GM12892 (cell line): ENCODE measurements around the gene WDR18.

ENCODE experiments used
- POLR2AphosphoS5 ChIP-seq: IDR thresholded peaks from 2 replicates; pipeline ENCODE4 v1.6.1; 2011; ENCODE audit warnings: low read depth, low read length, control low read depth
- TAF1 ChIP-seq: IDR thresholded peaks from 2 replicates; pipeline ENCODE4 v1.6.1; 2011; ENCODE audit warnings: low read depth, mild to moderate bottlenecking, control low read depth, low read length, borderline replicate concordance

DNA sequence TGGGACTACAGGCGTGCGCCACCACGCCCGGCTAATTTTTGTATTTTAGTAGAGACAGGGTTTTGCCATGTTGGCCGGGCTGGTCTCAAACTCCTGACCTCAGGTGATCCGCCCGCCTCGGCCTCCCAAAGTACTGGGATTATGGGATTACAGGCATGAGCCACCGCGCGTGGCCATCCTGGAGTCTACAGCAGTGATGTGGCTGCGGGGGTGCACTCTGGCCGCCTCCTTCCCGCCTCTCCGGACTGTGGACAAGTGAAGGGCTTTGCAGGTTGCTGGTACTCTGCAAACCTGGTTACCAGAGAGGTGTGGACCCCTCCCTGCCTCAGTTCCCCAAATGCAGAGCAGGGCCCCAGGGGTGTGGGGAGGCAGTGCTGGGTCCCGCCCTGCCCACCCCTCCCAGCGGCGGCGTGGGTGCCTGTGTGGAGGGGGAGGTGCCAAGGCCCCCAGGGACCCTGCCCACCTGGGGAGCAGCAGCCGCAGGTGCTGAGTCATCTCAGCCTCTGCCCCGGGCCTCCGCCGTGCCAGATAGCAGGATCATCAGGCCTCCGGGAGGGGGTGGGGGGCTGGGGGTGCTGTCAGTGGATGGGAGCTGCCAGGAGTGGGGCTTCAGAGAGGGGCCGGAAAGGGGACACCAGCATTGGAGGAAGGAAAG, 35.2 kb upstream of the WDR18 start:
- TF ChIP-seq TAF1: no peak
- no peak for TF ChIP-seq POLR2AphosphoS5
